Peyer's patch (tissue), 4 donors: ENCODE data around the gene CEACAM5. TPM values are rescaled to one million over a fixed set of nuclear protein-coding genes. Genes with fewer than 3 reads are reported as not detected.

ENCODE experiments used
- DNase-seq, 3 donors: peaks; one replicate each; pipeline ENCODE4 v3.0.0-alpha.2; 2017 to 2019
- H3K27ac ChIP-seq, 4 donors: fragments of 200-600 bp; sonication (generic); one replicate each; pipeline ENCODE4 v1.5.1; 2016 to 2019
- H3K27me3 ChIP-seq, 2 donors: fragments of 200-600 bp; sonication (generic); one replicate each; pipeline ENCODE4 v1.5.1; 2019
- H3K36me3 ChIP-seq, 3 donors: fragments of 200-600 bp; sonication (generic); one replicate each; pipeline ENCODE4 v1.5.1; 2016 to 2019
- H3K4me1 ChIP-seq, 4 donors: fragments of 200-600 bp; sonication (generic); one replicate each; pipeline ENCODE4 v1.5.1; 2016 to 2019
- H3K4me3 ChIP-seq, 4 donors: fragments of 200-600 bp; sonication (generic); 1 replicate in 3 of 4; 2 replicates in 1 of 4; pipeline ENCODE4 v1.5.1; 2016 to 2019; ENCODE audit warnings: mild to moderate bottlenecking in 1 of 4
- H3K9me3 ChIP-seq, 4 donors: fragments of 200-600 bp; sonication (generic); one replicate each; pipeline ENCODE4 v1.5.1; 2016 to 2019; ENCODE audit warnings: mild to moderate bottlenecking in 1 of 4
- CTCF ChIP-seq, 6 experiments: fragments of 450-650 bp in 4 of 6; fragments of 200-600 bp in 2 of 6; sonication (generic) in 1 of 6; IDR thresholded peaks; one replicate each; pipeline ENCODE4 v1.5.1; 2017 to 2019; ENCODE audit warnings: antibody characterized with exemption in 6 of 6, mild to moderate bottlenecking in 3 of 6, moderate library complexity in 1 of 6
- POLR2A ChIP-seq, 2 donors: fragments of 450-650 bp; IDR thresholded peaks; one replicate each; pipeline ENCODE4 v1.5.1; 2017; ENCODE audit warnings: antibody characterized with exemption in 2 of 2, mild to moderate bottlenecking in 2 of 2, moderate library complexity in 2 of 2
- total RNA-seq, 4 donors: library from RNA; depleted of rRNA; stranded (reverse); fragments of >200 nt; gene quantifications; one replicate each; pipeline ENCODE4 v1.1.0, GENCODE V29; 2016

CEACAM5 gene
- total RNA-seq, 4 donors from 2014 or later: 63.9 to 113 (median 99.3) TPM

DNA sequence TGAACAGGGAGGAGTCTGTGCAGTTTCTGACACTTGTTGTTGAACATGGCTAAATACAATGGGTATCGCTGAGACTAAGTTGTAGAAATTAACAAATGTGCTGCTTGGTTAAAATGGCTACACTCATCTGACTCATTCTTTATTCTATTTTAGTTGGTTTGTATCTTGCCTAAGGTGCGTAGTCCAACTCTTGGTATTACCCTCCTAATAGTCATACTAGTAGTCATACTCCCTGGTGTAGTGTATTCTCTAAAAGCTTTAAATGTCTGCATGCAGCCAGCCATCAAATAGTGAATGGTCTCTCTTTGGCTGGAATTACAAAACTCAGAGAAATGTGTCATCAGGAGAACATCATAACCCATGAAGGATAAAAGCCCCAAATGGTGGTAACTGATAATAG, 63.0 kb downstream of the CEACAM5 start:
- no peak for DNase-seq
- Histone ChIP-seq H3K36me3 (no peaks in the 10 kb centered on the region), H3K4me3 (no peak overlapping the region), H3K27ac (no peak overlapping the region), H3K4me1 (peaks cover 0 to 37% (median 4%) of the 10 kb centered on the region in 4 donors), H3K27me3 (no peaks in the 10 kb centered on the region), H3K9me3 (no peaks in the 10 kb centered on the region)
- TF ChIP-seq POLR2A (IDR thresholded peaks at IDR 0.05) (no peak), CTCF (IDR thresholded peaks at IDR 0.05) (no peak)

GRCh38 chr19:41774515-41774980, 66.1 kb downstream of the CEACAM5 start:
- H3K4me3 ChIP-seq: no peak overlapping the region
- peak overlapping the region in 3 of 4 donors; percentile 69 to 89 (median 84) for H3K27ac ChIP-seq
- no peaks in the 10 kb centered on the region for H3K9me3 ChIP-seq
- DNase-seq: peak in 2 of 3 donors; percentile 79 to 88
- no peaks in the 10 kb centered on the region for H3K36me3 ChIP-seq
- H3K27me3 ChIP-seq: no peaks in the 10 kb centered on the region
- TF ChIP-seq POLR2A (IDR thresholded peaks at IDR 0.05) (no peak), CTCF (IDR thresholded peaks at IDR 0.05) (no peak)
- peaks cover 0 to 40% (median 4%) of the 10 kb centered on the region in 4 donors for H3K4me1 ChIP-seq

DNA sequence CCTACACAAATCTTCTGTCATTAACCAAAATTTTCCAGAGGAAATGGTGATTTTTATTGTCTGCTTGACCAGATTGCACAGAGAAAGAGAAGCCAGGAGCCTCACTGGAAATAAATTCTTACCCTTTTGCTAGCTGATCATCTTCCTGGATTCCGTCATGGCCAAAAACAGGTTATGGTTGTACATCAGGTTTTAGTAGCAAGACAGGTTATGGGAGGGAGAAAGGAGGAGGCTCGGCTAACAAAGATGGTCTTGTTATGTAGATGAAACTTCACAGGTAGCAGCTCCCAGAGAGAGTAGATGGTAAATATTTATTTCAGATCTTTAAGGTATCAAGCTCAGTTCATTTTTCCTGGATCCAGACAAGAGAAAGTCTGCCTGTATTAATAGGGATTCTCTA, 68.3 kb downstream of the CEACAM5 start:
- Histone ChIP-seq H3K4me3 (no peak overlapping the region), H3K4me1 (peaks cover 0 to 48% (median 4%) of the 10 kb centered on the region in 4 donors), H3K27me3 (no peaks in the 10 kb centered on the region), H3K27ac (no peak overlapping the region), H3K9me3 (no peaks in the 10 kb centered on the region), H3K36me3 (no peaks in the 10 kb centered on the region)
- DNase-seq: no peak
- TF ChIP-seq POLR2A (IDR thresholded peaks at IDR 0.05) (no peak), CTCF (IDR thresholded peaks at IDR 0.05) (no peak)

Other genes with a start within 250 kb of the CEACAM5 start
- gene CEACAM21, start 132.5 kb upstream of the CEACAM5 start, total RNA-seq: 1 to 10 TPM in 3 of 4 donors, not detected in 1; 1.7 to 9.9 (median 2.5) TPM
- gene CEACAM4, start 81.6 kb upstream of the CEACAM5 start, total RNA-seq: not detected
- not detected for gene CEACAM7, start 20.4 kb upstream of the CEACAM5 start, total RNA-seq
- gene CEACAM6, start 46.9 kb downstream of the CEACAM5 start, total RNA-seq: 10 to 100 TPM in 2 of 4 donors, 1 to 10 TPM in 1, not detected in 1; 6.8 to 31.9 (median 10.5) TPM
- not detected for gene CEACAM3, start 88.0 kb downstream of the CEACAM5 start, total RNA-seq
- gene LYPD4, start 136.1 kb downstream of the CEACAM5 start, total RNA-seq: not detected
- gene DMRTC2, start 136.4 kb downstream of the CEACAM5 start, total RNA-seq: not detected
- 100 to 1,000 TPM; 363 to 861 (median 619) TPM for gene RPS19, start 151.6 kb downstream of the CEACAM5 start, total RNA-seq
- gene CD79A, start 168.7 kb downstream of the CEACAM5 start, total RNA-seq: 10 to 100 TPM in 1 of 4 donors, 1 to 10 TPM in 3; 2.8 to 65.2 (median 4.2) TPM
- 100 to 1,000 TPM in 3 of 4 donors, 10 to 100 TPM in 1; 90.0 to 368 (median 148) TPM for gene ARHGEF1, start 174.6 kb downstream of the CEACAM5 start, total RNA-seq
- 1 to 10 TPM in 2 of 4 donors, under 1 TPM in 1, not detected in 1; 0.94 to 1.7 (median 1.7) TPM for gene ERFL, start 219.8 kb downstream of the CEACAM5 start, total RNA-seq